GM18508 (cell line): ENCODE data around the gene IFIH1.
A peak's percentile ranks its signal among the peaks of the same experiment; 100 is the strongest.

Experiments
- ATAC-seq: cut with Tn5 transposase; IDR thresholded peaks from one replicate; pipeline ENCODE4 v1.9.1; 2021; ENCODE audit warnings: moderate number of reproducible peaks; ENCODE audit not compliant: insufficient read depth, unreplicated experiment

The IFIH1 gene

DNA sequence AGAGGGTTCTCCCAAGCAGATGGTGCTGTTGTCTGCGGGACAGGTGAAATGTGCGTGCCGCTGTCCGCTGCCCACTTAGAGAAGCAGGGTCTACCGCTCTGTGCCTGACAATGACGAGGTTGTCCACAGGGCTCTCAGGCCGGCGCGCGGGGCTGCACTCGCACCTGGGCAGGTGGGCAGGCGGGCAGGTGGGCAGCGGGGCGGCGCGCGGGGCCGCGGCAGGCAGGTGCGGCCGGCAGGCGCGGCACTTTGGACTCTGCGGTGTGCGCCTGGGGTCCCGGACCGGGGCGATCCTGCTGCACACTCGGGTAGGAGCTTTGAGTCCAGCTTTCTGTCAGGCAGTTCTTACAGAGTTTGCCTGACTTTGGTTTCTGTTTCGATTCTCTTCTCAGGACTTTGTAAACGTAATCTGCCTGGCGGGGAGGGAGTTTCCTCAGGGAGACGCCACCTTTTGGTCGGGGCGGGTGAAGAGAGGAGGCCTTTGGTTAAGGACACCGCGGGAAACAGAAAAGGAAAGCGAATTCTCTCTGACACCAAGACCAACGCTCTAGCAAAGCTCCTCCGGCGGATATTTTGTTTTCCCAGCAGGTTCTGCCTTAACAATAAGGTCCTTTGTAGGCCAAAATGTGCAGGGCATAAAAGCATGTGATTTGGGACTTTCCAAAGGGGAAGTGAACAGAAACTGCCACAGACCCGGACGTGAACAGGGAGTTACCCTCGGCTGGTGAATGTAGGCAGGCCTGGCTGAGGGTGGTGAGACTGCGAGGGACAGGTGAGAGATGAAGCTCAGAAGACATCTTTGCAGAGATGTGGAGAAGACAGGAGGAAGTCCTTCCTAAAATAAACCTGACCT, at the start of gene IFIH1:
Gene IFIH1 (minus strand): TSS at position 357 of the 853 bp plus-strand sequence. CDS start 377 bp downstream, outside the sequence.
- peak; percentile 78 for ATAC-seq

DNA sequence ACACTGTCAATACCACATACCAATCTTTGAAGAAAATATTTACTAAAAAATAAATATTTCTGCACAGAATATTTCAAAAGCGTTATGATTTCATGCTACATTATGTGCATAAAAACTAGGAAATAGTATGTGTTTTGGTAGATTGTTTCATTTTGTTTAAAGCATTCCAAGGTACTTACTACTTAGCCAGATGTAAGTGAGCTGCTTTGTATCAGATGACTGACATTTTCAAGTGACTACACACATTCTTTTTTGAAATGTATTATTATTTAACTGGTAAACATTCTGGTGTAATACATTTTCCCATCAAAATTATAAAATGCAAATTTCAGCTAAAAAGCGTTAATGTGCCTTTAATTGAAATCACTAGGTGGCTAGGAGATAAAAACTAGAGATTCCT, 46.9 kb upstream of the IFIH1 start:
- no peak for ATAC-seq

DNA sequence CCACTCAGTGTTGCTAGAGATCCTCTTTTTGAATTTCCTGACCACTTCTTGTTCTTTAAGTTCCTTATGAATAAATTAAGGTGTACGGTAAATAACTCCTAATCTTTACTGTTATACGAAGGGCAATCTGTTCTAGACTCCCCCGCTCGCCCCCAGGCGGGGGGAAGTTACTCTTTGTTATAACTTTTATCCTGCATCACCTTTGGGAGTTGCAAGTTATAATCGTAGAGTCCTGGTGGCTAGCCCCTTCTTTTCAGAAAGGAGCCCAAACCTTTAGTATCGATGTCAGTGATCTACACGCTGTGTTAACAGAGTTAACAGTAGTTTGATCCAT, 26.1 kb upstream of the IFIH1 start:
- peak; percentile 10 for ATAC-seq

DNA sequence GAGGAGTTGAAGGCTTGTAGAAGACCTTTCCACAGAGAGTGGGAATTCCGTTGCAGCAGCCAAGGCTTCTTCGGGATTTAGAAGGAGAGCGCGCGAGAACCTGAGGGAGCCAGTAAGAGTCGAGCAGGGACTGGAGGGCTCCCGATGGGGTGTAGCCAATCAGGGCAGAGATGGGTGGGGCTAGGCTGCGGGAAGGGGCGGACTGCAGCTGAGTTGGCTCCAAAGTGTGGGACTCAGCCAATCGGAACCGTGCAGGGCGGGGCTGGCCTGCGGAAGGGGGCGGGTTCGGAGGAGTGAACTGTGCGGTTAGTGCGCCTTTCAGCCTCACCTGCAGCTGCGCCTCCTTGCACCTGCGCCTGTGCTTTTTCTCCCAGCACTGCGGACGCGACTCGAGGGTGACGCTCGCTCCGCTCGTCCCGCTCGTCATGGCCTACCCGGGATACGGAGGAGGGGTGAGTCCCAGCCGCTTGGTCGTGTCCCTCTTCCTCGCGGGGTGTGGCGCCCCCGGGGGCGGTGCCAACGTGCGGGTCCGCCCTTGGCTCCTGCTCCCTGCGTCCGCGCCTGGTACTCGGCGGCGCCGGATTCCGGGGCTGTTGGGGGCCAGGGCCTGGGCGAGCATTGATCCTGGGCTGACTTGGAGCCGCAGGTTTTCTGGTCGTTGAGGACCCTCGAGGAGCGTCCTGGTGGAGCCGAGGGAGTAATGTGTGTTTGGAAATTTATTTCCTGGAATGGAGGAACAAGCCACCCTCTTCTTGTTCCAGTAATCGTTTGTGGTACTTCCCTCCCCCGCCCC, 25.5 kb upstream of the IFIH1 start, which contains the start of gene GCA:
Gene GCA (plus strand): TSS at position 309 of the 793 bp plus-strand sequence. CDS start 117 bp downstream, at position 426.
- ATAC-seq, result peak; percentile 97

DNA sequence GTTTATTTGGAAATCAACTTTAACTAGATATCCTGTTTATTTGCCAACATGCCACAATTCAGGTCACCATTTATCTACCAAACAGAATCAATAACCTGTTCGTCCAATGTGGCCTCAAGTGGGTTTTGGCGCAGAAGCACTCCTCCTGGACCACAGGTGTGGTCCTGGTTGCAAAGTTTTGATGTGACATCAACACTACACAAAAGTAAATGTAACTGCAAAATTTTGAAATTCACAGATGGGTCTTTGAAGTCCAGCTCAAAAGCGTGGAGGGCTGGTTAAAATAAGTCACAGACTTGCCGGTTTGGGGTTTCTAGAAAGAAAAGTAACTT, 25.0 kb upstream of the IFIH1 start:
- ATAC-seq, result no peak

DNA sequence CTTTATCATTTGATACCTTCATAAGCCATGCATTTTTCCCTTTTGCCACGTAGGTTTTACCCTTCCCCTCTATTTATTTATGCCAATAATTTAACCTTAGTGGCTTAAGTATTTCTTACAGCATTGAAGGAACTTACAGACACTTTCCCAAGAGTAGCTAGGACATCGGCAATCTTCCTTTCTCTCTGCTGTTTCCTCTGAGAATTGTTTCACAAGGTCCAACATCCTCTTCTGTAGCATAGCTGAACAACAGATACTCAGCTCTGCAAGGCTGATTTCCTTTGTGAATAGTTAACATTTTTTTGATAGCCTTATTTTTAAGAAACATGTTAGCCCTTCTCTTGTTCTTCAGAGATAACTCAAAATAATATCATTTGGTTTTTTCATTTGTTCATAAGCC, 24.4 kb upstream of the IFIH1 start:
- no peak for ATAC-seq

DNA sequence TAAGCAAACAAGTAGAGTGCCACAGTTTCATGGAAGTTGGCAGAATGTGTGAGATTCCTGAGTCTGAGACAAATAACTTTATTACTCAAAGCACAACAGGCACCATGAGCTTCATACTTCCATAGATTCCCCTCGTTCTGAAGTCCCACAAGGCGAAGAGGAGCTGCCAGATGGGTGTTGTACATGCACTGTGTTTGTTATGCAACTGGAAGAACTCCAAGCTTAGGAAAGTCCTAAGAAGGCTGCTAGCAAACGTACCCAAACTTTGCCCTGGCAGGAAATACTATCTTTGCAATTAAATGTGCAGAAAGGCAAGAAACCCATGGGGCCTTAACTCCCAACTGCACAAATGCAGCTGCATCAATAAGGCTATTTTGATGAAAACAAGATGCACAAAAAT, 23.8 kb upstream of the IFIH1 start:
- no peak for ATAC-seq

DNA sequence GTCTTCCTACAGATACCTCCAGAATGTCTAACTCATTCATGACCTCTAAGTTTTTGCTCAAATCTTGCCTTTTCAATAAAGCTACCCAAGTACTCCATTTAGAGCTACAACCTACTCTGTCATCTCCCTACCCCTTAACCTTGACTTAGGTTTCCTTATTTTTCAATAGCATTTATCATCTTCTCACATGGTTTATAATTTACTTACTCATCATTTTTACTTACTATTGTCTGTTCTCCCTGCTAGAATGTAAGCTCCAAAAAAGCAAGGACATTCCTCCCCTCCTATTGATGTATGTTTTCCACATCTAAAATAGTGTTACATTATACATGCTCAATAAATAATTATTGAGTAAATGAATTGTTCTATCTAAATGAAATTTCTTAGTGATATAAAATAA, 22.3 kb upstream of the IFIH1 start:
- ATAC-seq, result no peak

DNA sequence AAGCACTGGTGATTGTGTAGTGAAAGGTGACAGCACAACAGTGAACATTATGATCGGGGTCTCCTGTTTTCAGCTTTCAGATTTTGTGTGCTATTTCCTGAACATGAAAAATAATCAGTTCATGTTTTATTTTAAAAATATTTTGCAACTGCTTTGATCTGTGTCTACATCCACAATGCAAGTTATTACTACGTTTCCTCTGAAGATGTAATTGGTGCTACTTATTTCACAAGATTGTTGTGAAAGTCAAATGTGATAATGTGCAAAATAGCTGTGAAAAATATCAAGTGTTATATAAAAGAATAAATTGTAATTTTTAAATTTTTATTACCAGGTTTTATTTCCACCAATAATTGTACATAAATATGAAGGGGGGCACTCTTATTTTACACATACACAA, 19.4 kb upstream of the IFIH1 start:
- no peak for ATAC-seq

DNA sequence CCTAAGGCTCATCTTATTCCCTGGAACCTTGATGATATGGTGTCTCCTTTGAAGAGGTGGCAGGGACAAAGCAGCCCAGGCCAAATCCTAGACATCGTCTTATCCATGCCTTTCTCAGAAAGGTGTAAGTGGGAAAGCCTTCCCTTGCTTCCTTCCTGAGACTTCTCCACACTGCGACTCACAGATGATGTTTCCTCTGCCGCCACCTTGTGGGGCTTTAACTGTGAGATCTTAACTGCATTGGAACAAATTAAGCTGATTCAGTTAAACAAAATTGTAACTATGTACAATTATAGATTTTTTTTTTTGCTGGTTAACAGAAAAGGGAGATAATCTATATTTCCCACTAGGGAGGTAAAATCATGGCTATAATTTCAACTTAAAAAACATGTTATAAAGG, 15.5 kb upstream of the IFIH1 start:
- ATAC-seq, result no peak

DNA sequence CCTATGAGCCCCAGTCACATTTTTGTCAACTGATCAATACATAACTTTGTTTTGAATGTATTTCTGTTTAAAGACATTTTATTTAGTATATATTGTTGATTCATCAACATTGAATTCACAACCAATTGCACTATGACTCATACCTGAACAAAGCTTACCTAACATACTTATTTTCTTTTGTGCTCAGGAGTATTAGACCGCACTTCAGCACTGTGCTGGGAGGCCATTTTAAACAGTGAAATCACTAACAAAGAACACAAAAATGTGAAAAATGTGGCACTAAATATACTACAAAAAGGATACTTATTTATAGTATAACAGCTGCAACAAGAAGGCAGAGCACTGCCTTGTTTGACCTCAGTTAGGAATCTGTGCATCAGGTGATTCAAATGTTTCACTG, 12.4 kb upstream of the IFIH1 start:
- ATAC-seq, result no peak

DNA sequence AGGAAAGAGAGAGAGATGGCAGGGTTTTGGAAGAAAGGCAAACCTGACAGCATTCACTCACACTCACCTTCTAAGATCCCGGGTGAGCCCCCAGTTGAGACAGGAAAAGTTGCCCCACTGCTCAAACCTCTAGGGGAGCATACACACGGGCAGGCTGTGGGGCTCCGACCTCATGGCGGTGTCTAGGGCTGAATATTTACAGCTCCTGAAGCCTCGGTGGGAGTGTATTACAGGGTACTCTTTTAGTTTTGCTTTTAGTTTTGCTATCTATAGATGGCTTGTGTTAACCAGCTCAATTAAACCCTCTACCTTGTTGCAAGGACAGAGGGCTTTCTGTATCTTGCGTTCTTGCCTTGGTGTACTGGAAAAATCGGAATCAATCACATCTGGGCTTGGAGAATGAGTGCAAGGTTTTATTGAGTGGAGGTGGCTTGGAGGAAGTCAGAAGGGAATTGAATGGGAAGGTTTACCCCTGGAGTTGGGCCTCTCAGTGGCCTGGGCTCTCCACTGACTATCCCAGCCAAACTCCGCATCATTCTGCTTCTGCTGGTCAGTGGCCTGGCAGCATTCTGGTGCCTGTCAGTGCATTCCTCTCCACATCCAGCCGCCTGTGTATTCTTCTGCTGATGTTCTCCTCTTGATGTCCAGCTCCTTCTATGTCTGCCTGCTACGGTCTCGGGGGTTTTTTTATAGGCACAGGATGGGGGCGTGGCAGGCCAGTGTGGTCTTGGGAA, 10.1 kb upstream of the IFIH1 start:
- ATAC-seq, result no peak

DNA sequence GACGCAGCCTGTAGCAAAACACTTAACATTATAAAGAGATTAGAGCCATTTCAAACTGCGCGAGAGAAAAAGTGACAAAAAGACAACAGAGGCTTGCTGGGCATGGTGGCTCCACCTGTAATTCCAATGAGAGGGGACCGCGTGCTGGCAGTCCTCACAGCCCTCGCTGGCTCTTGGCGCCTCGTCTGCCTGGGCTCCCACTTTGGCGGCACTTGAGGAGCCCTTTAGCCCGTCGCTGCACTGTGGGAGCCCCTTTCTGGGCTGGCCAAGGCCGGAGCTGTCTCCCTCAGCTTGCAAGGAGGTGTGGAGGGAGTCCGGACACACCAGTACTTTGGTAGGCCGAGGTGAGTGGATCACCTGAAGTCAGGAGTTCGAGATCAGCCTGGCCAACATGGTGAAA, 9.3 kb upstream of the IFIH1 start:
- ATAC-seq, result no peak

DNA sequence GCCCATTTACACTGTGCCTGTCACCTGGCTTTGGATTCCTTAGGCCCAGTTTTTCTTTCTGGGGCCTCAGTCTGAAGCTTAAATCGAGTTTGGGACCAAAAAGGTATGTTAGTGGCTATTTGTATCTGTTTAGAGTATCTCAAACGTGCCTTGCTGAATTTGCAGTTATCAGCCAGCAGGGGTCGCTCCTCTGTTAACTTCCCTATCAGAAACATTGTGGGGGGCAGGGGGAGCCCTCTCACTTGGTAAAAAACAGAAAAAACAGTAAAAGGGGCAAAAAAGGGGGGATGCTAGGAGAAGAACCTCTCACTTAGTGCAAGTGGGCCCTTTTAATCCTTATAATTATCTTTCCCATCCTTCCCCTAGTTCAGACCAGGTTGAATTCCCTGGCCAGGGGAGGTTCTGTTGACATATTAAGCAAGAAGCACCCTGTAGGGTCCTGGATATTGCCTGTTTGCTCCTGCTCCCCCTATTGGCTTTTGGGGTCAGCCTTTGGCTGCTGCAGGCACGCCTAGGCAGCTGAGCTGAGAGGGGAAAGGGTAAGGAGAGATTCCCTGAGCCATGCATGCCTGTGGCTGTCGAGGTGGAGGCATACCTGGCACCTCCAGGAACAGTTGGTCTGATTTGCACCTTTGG, 8.8 kb upstream of the IFIH1 start:
- no peak for ATAC-seq

DNA sequence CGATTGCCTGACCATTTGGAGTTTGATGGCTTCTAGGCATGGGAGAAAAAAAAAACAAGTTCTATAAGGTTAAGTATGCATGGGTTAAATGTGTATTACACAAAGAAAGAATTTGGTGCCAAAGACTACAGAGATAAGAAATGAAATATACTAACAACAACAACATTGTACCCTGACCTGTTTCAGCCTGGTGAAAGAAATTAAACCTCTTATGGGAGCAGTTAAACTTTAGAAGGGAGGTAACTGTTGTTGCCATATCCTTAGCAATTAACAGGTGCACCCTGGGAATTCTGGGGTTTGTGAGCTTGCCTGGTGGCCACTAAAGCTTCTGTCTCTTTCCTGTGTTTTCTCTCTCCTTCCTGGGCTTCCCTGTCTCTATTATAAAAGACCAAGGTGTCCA, 6.5 kb upstream of the IFIH1 start:
- ATAC-seq, result no peak

DNA sequence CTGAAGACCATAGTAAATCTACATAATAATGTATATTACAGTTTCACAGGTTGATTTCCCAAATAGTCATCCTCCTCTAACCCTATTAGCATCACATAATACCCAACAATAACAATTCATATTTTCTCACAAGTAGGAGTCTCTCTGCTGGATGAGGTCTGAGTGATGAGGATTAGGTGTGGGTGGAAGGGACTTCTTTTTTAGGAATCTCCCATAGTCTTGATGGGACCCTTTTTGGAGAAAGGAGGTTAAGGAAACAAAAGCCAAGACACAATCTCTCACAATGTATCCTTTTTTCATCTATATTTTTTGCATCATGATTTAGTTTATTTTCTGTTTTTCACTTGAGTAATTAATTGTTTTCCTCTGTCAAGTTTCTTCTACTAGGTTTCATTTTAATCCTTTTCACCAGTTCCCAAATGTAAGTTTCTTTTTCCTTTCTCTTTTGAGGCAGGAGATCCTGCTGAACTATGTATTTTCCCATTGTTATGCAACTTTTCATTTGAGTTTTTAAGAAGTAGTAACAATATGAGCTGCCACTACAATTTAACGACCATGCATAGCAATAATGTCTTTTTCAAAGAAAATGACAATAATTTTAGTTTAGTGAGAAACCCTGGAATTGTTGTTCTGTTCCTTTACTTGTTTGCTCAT, 2.5 kb upstream of the IFIH1 start:
- no peak for ATAC-seq

DNA sequence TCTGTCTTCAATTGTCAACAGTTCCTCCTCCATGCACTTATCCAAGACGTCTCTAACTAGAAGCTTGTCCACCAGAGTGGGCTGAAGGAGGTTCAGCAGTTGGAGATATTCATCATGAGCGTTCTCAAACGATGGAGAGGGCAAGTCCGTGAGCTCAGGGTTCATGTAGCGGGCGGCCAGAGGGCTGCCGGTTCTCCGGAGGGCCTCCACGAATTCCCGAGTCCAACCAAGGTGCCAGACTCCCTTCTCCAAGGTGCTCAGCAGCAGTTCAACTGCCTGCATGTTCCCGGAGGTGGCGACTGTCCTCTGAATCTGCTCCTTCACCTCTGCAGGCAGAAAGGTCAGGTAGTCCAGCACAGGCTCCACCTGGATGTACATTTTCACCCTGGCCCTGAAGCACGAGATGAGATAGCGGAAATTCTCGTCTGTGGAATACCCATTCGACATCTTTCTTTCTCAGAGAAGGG, 590 bp downstream of the IFIH1 start:
- ATAC-seq, result peak; percentile 0

DNA sequence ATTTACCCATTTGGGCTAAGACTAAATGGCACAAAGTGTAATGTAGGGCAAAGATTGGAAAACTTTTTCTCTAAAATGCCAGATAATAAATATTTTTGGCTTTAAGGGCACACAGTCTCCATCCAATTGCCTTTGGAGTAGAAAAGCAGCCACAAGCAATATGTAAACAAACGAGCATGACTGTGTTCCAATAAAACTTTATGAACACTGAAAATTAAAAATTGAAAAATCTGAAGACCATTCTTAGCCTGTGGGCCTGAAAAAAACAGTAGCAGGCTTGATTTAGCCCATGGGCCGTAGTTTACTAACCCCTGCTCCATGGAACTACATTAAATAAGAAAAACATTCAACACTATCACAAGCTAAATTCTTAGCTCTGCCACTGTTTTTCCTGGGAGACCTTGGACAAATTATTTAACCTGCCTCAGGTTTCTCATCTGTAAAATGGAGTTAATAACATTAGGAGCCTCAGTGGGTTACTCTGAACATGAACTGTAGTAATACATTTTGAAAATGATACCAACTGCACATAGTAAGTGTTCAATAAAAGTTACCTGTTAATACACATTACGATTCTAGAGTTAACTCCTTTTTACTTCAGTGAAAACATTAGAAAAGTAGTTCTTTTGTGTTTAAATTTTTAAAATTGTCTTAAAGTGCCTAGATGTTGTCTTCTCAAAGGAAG, 1.3 kb downstream of the IFIH1 start:
- ATAC-seq, result no peak

DNA sequence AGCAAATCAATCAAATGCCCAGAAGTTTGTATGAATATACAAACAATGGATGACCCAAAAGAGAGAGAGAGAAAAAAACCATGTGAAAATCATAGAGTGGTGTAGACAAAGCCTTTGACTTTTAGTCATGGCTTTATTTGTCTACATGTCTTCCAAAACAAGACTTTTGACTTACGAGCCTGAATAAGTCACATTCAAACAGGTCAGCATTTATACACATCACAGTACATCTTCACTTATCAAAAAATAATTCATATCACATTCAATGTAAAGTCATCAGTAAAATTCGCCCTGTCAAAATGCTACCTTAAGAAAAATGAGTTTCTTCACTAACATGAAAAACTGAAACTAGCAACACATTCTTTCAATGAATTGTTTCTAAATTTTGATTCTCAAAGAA, 1.9 kb downstream of the IFIH1 start:
- no peak for ATAC-seq
